Testis (tissue), 2 donors: ENCODE data around the gene C2orf68.

Source experiments
- POLR2A ChIP-seq: fragments of 450-650 bp; IDR thresholded peaks from one replicate; pipeline ENCODE4 v1.6.1; 2017; ENCODE audit warnings: antibody characterized with exemption, mild to moderate bottlenecking, moderate library complexity
- TF ChIP-seq, protein P1 (sequence below), 3 experiments: fragments of 450-650 bp in 2 of 3; fragments of 200-600 bp in 1 of 3; sonication (generic) in 1 of 3; IDR thresholded peaks; one replicate each; pipeline ENCODE4 v1.5.1; 2016 to 2019; ENCODE audit warnings: antibody characterized with exemption in 3 of 3, mild to moderate bottlenecking in 2 of 3, moderate library complexity in 1 of 3

DNA sequence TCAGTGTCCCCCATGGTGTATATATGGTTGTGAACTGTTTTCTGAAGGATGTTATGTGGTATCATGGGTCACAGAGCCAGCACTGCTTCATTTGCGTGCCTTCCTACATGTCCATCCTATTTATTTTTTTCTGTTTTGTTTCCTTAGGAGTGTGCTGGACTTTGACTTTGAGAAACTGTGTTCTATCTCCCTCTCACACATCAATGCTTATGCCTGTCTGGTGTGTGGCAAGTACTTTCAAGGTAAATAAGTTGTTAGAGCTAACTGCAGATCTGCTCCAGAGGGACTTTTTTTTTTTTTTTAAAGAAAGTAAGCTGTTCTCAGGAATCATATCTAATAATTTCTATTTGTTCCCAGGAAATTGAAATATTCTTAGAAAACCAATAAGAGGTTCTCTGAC is 9.5 kb upstream of the C2orf68 start:
- TF ChIP-seq, protein P1, sequence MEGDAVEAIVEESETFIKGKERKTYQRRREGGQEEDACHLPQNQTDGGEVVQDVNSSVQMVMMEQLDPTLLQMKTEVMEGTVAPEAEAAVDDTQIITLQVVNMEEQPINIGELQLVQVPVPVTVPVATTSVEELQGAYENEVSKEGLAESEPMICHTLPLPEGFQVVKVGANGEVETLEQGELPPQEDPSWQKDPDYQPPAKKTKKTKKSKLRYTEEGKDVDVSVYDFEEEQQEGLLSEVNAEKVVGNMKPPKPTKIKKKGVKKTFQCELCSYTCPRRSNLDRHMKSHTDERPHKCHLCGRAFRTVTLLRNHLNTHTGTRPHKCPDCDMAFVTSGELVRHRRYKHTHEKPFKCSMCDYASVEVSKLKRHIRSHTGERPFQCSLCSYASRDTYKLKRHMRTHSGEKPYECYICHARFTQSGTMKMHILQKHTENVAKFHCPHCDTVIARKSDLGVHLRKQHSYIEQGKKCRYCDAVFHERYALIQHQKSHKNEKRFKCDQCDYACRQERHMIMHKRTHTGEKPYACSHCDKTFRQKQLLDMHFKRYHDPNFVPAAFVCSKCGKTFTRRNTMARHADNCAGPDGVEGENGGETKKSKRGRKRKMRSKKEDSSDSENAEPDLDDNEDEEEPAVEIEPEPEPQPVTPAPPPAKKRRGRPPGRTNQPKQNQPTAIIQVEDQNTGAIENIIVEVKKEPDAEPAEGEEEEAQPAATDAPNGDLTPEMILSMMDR (IDR thresholded peaks at IDR 0.05): no peak
- TF ChIP-seq POLR2A: no peak
